Measurements from ENCODE around the gene NUAK1. TPM values are rescaled to one million over a fixed set of nuclear protein-coding genes. Genes with fewer than 3 reads are reported as not detected.

NUAK1 gene
- total RNA-seq, 1 donor from 2014 or later: 11.4 TPM

GRCh38 chr12:106130474-106131113 lies 8.2 kb downstream of the NUAK1 start:
- no peak for DNase-seq (ENCODE audit: low spot score)

- no peak for DNase-seq (ENCODE audit: low spot score)
Measured at GRCh38 chr12:106128585-106129328, 10.0 kb downstream of the NUAK1 start.

- no peak for DNase-seq (ENCODE audit: low spot score)
Measured at GRCh38 chr12:106127338-106128126, 11.2 kb downstream of the NUAK1 start.

- DNase-seq (ENCODE audit: low spot score): no peak
Measured at GRCh38 chr12:106126441-106127337, 12.1 kb downstream of the NUAK1 start.

- no peak for DNase-seq (ENCODE audit: low spot score)
Measured at GRCh38 chr12:106125351-106126095, 13.2 kb downstream of the NUAK1 start.

- DNase-seq (ENCODE audit: low spot score): no peak
Measured at GRCh38 chr12:106123551-106124081, 15.1 kb downstream of the NUAK1 start.

- no peak for DNase-seq (ENCODE audit: low spot score)
Measured at GRCh38 chr12:106123110-106123509, 15.6 kb downstream of the NUAK1 start.

- no peak for DNase-seq (ENCODE audit: low spot score)
Measured at GRCh38 chr12:106122004-106122403, 16.8 kb downstream of the NUAK1 start.

- DNase-seq (ENCODE audit: low spot score): no peak
Measured at GRCh38 chr12:106120519-106121105, 18.1 kb downstream of the NUAK1 start.

GRCh38 chr12:106119301-106119700 lies 19.5 kb downstream of the NUAK1 start:
- DNase-seq (ENCODE audit: low spot score): no peak

GRCh38 chr12:106118381-106119130 lies 20.2 kb downstream of the NUAK1 start:
- no peak for DNase-seq (ENCODE audit: low spot score)

- DNase-seq (ENCODE audit: low spot score): no peak
Measured at GRCh38 chr12:106115440-106115839, 23.3 kb downstream of the NUAK1 start.

- no peak for DNase-seq (ENCODE audit: low spot score)
Measured at GRCh38 chr12:106114447-106115068, 24.2 kb downstream of the NUAK1 start.

- DNase-seq (ENCODE audit: low spot score): no peak
Measured at GRCh38 chr12:106113824-106114446, 24.8 kb downstream of the NUAK1 start.

- DNase-seq (ENCODE audit: low spot score): no peak
Measured at GRCh38 chr12:106113446-106113823, 25.3 kb downstream of the NUAK1 start.

GRCh38 chr12:106113042-106113441 lies 25.7 kb downstream of the NUAK1 start:
- no peak for DNase-seq (ENCODE audit: low spot score)

- no peak for DNase-seq (ENCODE audit: low spot score)
Measured at GRCh38 chr12:106112145-106112821, 26.5 kb downstream of the NUAK1 start.
